Measurements from ENCODE around the gene STK24. TPM values are rescaled to one million over a fixed set of nuclear protein-coding genes. Genes with fewer than 3 reads are reported as not detected.

The STK24 gene
- total RNA-seq, 1 donor from 2014 or later = 19.8 TPM

DNA sequence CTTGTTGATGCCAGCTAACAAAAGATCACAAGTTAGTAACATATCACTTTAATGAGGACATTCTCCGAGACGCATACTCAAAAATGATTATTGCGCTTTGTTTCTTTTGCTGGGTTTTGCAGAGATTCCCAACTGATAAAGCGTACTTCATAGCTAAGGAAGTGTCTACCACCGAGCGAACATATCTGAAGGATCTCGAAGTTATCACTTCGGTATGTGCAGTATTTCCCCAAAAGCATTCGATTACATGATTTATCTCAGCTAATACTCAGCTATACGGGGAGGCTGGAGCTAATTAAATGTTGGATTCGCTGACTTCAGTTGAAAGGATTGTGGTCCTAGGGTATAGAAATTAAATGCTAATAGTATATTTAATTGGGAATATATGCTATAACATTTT is 166.3 kb downstream of the STK24 start:
- H3K4me3 ChIP-seq (ENCODE audit: low read length in 3 of 3) = no peak overlapping the region
- H3K36me3 ChIP-seq (ENCODE audit: control insufficient read depth in 3 of 3, insufficient read depth in 3 of 3, low read length in 3 of 3) = peaks cover 4 to 14% (median 9%) of the 10 kb centered on the region in 3 donors
- no peak overlapping the region for H3K27ac ChIP-seq (ENCODE audit: low read depth, low read length)
- H3K27me3 ChIP-seq (ENCODE audit: control insufficient read depth in 3 of 3, insufficient read depth in 3 of 3, low read length in 3 of 3) = no peaks in the 10 kb centered on the region
- H3K9ac ChIP-seq (ENCODE audit: low read depth in 1 of 3, low read length in 3 of 3) = no peak overlapping the region
- no peaks in the 10 kb centered on the region for H3K4me1 ChIP-seq (ENCODE audit: control insufficient read depth in 3 of 3, insufficient read depth in 3 of 3, low read length in 3 of 3)
- H3K9me3 ChIP-seq (ENCODE audit: control insufficient read depth in 3 of 3, low read length in 3 of 3) = no peaks in the 10 kb centered on the region

DNA sequence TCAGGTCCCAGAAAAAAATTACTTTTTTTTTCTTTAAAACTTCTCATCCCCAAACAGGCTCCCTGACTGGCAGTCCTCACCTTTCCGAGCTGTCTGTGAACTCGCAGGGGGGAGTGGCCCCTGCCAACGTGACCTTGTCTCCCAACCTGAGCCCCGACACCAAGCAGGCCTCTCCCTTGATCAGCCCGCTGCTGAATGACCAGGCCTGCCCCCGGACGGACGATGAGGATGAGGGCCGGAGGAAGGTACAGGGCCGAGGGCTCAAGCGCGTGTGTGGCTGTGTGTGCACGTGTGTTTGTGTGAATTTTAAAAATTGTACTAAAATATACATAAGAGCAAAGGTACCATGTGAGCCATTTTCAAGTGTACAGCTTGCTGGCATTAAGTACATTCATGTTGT is 167.6 kb downstream of the STK24 start:
- peaks cover 4 to 7% (median 4%) of the 10 kb centered on the region in 3 donors for H3K36me3 ChIP-seq (ENCODE audit: control insufficient read depth in 3 of 3, insufficient read depth in 3 of 3, low read length in 3 of 3)
- H3K27ac ChIP-seq (ENCODE audit: low read depth, low read length) = no peak overlapping the region
- no peaks in the 10 kb centered on the region for H3K9me3 ChIP-seq (ENCODE audit: control insufficient read depth in 3 of 3, low read length in 3 of 3)
- no peak overlapping the region for H3K4me3 ChIP-seq (ENCODE audit: low read length in 3 of 3)
- H3K4me1 ChIP-seq (ENCODE audit: control insufficient read depth in 3 of 3, insufficient read depth in 3 of 3, low read length in 3 of 3) = no peaks in the 10 kb centered on the region
- no peak overlapping the region for H3K9ac ChIP-seq (ENCODE audit: low read depth in 1 of 3, low read length in 3 of 3)
- no peaks in the 10 kb centered on the region for H3K27me3 ChIP-seq (ENCODE audit: control insufficient read depth in 3 of 3, insufficient read depth in 3 of 3, low read length in 3 of 3)

DNA sequence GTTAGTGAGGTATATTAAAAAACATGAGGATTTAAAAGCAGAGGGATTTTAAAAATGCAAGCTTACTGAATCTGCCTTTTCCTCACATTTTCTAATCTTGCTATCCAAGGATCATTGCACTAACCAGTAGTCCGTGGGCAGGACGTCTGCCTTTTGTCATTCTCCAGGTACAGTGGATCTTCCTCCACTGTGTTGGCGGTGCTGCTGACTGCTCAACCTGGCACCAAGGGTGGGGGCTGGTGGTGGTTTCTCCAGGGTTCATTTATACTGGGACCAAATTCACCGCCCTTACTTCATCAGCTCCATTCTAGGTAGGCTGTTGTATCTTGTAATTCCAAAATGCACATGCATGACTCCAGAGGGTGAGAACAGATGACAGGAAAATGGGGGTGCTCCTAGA is 169.3 kb downstream of the STK24 start:
- Histone ChIP-seq H3K9ac (ENCODE audit: low read depth in 1 of 3, low read length in 3 of 3) (no peak overlapping the region), H3K27me3 (ENCODE audit: control insufficient read depth in 3 of 3, insufficient read depth in 3 of 3, low read length in 3 of 3) (no peaks in the 10 kb centered on the region), H3K27ac (ENCODE audit: low read depth, low read length) (no peak overlapping the region), H3K4me3 (ENCODE audit: low read length in 3 of 3) (no peak overlapping the region), H3K36me3 (ENCODE audit: control insufficient read depth in 3 of 3, insufficient read depth in 3 of 3, low read length in 3 of 3) (peaks cover 4 to 9% (median 4%) of the 10 kb centered on the region in 3 donors), H3K4me1 (ENCODE audit: control insufficient read depth in 3 of 3, insufficient read depth in 3 of 3, low read length in 3 of 3) (no peaks in the 10 kb centered on the region), H3K9me3 (ENCODE audit: control insufficient read depth in 3 of 3, low read length in 3 of 3) (no peaks in the 10 kb centered on the region)

DNA sequence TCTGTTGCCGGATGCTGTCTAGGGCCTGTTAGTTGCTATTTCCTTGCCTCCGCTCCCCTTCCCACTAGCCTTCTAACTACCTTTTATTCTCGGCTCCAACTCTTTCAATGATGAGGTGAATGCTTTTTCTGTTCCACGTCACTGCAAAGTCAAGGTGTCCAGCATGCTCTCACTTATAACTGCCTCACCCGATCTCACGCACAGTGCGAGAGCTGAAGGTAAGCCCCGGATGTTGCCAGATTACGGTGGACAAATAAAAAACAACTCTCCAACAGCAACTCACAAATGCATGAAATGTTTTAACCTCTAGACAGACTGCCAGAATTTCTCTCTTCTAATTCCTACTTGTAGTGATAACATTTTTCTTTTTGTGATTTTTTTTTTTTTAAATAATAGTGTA is 169.9 kb downstream of the STK24 start:
- Histone ChIP-seq H3K27ac (ENCODE audit: low read depth, low read length) (no peak overlapping the region), H3K9ac (ENCODE audit: low read depth in 1 of 3, low read length in 3 of 3) (no peak overlapping the region), H3K4me1 (ENCODE audit: control insufficient read depth in 3 of 3, insufficient read depth in 3 of 3, low read length in 3 of 3) (peaks cover 0 to 3% (median 0%) of the 10 kb centered on the region in 3 donors), H3K9me3 (ENCODE audit: control insufficient read depth in 3 of 3, low read length in 3 of 3) (no peaks in the 10 kb centered on the region), H3K27me3 (ENCODE audit: control insufficient read depth in 3 of 3, insufficient read depth in 3 of 3, low read length in 3 of 3) (no peaks in the 10 kb centered on the region), H3K4me3 (ENCODE audit: low read length in 3 of 3) (no peak overlapping the region), H3K36me3 (ENCODE audit: control insufficient read depth in 3 of 3, insufficient read depth in 3 of 3, low read length in 3 of 3) (peaks cover 4 to 9% (median 4%) of the 10 kb centered on the region in 3 donors)

DNA sequence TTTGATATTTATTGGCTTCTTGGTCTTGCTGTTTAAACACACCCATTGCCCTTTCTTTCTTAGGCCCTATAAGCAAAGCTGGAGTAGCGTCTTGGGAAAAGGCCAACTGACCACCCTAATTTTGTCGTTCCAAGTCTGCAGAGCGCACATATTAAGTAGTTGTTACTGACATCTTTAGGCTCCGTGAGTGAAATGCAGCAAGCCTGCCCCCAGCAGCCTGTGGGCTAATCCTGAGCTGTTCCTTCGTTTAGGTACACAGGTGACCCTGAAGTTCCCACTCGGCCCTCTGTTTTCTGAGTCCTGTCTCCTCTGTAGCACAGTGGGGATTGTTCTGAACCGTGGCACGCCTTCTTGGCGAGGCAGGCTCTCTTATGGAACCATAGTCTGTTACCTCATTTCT is 170.5 kb downstream of the STK24 start:
- no peaks in the 10 kb centered on the region for H3K9me3 ChIP-seq (ENCODE audit: control insufficient read depth in 3 of 3, low read length in 3 of 3)
- no peak overlapping the region for H3K9ac ChIP-seq (ENCODE audit: low read depth in 1 of 3, low read length in 3 of 3)
- H3K27me3 ChIP-seq (ENCODE audit: control insufficient read depth in 3 of 3, insufficient read depth in 3 of 3, low read length in 3 of 3) = no peaks in the 10 kb centered on the region
- H3K36me3 ChIP-seq (ENCODE audit: control insufficient read depth in 3 of 3, insufficient read depth in 3 of 3, low read length in 3 of 3) = peaks cover 4 to 9% (median 4%) of the 10 kb centered on the region in 3 donors
- H3K4me3 ChIP-seq (ENCODE audit: low read length in 3 of 3) = no peak overlapping the region
- peaks cover 0 to 3% (median 0%) of the 10 kb centered on the region in 3 donors for H3K4me1 ChIP-seq (ENCODE audit: control insufficient read depth in 3 of 3, insufficient read depth in 3 of 3, low read length in 3 of 3)
- no peak overlapping the region for H3K27ac ChIP-seq (ENCODE audit: low read depth, low read length)

DNA sequence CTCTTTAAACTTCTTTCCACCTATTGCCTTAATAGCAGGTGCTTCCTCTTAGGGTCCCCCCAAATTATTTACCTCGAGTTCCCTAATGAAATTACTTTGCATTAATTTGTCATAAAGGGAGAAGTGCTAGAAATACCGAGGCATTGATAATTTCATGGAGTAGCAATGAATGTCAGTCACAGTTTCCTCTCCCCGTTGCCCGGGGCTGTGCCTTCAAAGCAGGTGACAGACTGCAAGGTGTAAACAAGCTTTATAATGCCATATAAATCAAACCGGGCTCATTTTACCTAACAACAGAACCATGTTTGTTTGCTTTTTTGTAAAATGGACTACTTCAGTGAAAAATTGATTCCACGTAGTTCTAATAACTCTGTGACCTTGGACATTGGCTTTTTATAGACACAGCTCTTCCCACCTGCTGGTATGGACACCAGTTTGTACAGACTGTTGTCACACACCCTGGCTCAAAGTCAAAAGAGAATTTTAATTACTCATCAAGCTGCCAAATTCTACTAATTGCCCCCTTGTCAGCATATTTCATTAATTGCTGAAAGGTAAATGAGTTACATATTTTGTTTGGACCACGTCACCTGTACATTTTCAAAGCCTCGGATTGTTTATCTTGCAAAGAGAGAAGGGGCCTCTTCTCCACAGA is 171.1 kb downstream of the STK24 start:
- H3K9ac ChIP-seq (ENCODE audit: low read depth in 1 of 3, low read length in 3 of 3) = no peak overlapping the region
- peaks cover 0 to 3% (median 0%) of the 10 kb centered on the region in 3 donors for H3K4me1 ChIP-seq (ENCODE audit: control insufficient read depth in 3 of 3, insufficient read depth in 3 of 3, low read length in 3 of 3)
- no peak overlapping the region for H3K4me3 ChIP-seq (ENCODE audit: low read length in 3 of 3)
- peaks cover 4 to 9% (median 4%) of the 10 kb centered on the region in 3 donors for H3K36me3 ChIP-seq (ENCODE audit: control insufficient read depth in 3 of 3, insufficient read depth in 3 of 3, low read length in 3 of 3)
- H3K27me3 ChIP-seq (ENCODE audit: control insufficient read depth in 3 of 3, insufficient read depth in 3 of 3, low read length in 3 of 3) = no peaks in the 10 kb centered on the region
- no peak overlapping the region for H3K27ac ChIP-seq (ENCODE audit: low read depth, low read length)
- H3K9me3 ChIP-seq (ENCODE audit: control insufficient read depth in 3 of 3, low read length in 3 of 3) = no peaks in the 10 kb centered on the region

DNA sequence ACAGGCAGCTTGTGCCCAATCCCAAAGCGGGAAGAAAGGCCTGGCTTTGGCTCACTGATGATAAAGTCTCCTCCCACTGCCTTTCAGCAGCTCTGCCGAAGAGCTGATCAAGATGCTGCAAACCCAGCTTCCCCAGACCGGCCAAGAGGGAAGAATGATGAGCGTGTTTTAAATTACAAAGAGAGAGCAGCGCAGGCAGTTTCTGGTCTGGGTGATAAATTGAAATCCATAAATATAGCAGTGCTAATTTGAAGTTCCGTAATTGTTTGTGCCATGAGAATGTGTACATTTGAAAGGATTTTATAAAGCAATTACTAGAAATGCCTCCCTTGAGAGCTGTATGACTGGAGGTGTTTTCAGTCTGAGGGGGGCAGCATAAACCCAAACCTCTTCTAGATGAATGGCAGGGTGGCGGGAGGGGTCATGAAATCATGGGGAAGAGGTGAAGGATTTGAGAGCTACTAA is 171.8 kb downstream of the STK24 start:
- H3K4me1 ChIP-seq (ENCODE audit: control insufficient read depth in 3 of 3, insufficient read depth in 3 of 3, low read length in 3 of 3) = peaks cover 0 to 3% (median 0%) of the 10 kb centered on the region in 3 donors
- H3K4me3 ChIP-seq (ENCODE audit: low read length in 3 of 3) = no peak overlapping the region
- H3K27ac ChIP-seq (ENCODE audit: low read depth, low read length) = no peak overlapping the region
- no peaks in the 10 kb centered on the region for H3K9me3 ChIP-seq (ENCODE audit: control insufficient read depth in 3 of 3, low read length in 3 of 3)
- no peaks in the 10 kb centered on the region for H3K27me3 ChIP-seq (ENCODE audit: control insufficient read depth in 3 of 3, insufficient read depth in 3 of 3, low read length in 3 of 3)
- H3K9ac ChIP-seq (ENCODE audit: low read depth in 1 of 3, low read length in 3 of 3) = no peak overlapping the region
- peaks cover 4 to 9% (median 4%) of the 10 kb centered on the region in 3 donors for H3K36me3 ChIP-seq (ENCODE audit: control insufficient read depth in 3 of 3, insufficient read depth in 3 of 3, low read length in 3 of 3)

DNA sequence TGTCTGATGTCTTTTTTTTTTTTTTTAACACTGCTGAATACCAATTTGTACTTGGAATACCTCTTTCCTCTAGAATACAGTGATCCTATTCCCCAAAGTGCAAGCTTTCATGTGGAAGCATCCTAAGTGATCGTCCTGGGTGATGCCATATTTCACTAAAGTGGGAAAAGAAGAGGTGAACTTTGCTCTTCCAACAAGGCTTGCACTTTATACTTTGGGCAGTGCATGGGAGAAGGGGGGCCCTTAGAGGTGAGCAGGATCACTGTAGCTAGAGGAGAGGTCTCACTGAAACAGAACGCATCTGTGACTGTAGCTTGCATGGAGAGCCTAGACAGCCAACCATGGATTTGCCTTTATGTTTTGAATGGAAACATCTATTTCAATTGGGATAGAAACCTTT is 173.8 kb downstream of the STK24 start:
- Histone ChIP-seq H3K9me3 (ENCODE audit: control insufficient read depth in 3 of 3, low read length in 3 of 3) (no peaks in the 10 kb centered on the region), H3K4me1 (ENCODE audit: control insufficient read depth in 3 of 3, insufficient read depth in 3 of 3, low read length in 3 of 3) (peaks cover 0 to 3% (median 0%) of the 10 kb centered on the region in 3 donors), H3K9ac (ENCODE audit: low read depth in 1 of 3, low read length in 3 of 3) (no peak overlapping the region), H3K4me3 (ENCODE audit: low read length in 3 of 3) (no peak overlapping the region), H3K27me3 (ENCODE audit: control insufficient read depth in 3 of 3, insufficient read depth in 3 of 3, low read length in 3 of 3) (no peaks in the 10 kb centered on the region), H3K27ac (ENCODE audit: low read depth, low read length) (no peak overlapping the region), H3K36me3 (ENCODE audit: control insufficient read depth in 3 of 3, insufficient read depth in 3 of 3, low read length in 3 of 3) (peaks cover 0 to 2% (median 0%) of the 10 kb centered on the region in 3 donors)

DNA sequence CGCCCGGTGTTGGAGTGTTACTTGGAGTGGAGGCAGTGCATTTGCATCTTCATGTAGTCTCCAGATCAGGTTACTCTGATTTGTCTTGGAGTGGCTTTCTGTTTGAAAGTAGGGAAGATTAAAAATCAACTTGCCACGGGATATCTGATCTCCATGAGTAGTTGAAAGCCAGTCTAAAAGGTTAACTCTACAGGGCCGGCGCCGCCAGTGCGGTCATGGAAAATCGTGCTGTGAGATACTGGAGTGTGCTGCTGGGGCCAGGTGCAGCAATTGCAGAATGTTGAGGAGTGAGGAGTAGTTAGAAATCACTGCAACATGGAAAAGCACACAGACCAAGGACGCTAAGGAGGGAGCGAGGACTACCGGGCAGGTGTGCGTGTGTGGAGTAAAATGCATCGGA is 175.0 kb downstream of the STK24 start:
- Histone ChIP-seq H3K9me3 (ENCODE audit: control insufficient read depth in 3 of 3, low read length in 3 of 3) (no peaks in the 10 kb centered on the region), H3K9ac (ENCODE audit: low read depth in 1 of 3, low read length in 3 of 3) (no peak overlapping the region), H3K27ac (ENCODE audit: low read depth, low read length) (no peak overlapping the region), H3K4me1 (ENCODE audit: control insufficient read depth in 3 of 3, insufficient read depth in 3 of 3, low read length in 3 of 3) (peaks cover 0 to 3% (median 0%) of the 10 kb centered on the region in 3 donors), H3K27me3 (ENCODE audit: control insufficient read depth in 3 of 3, insufficient read depth in 3 of 3, low read length in 3 of 3) (no peaks in the 10 kb centered on the region), H3K36me3 (ENCODE audit: control insufficient read depth in 3 of 3, insufficient read depth in 3 of 3, low read length in 3 of 3) (peaks cover 0 to 2% (median 0%) of the 10 kb centered on the region in 3 donors), H3K4me3 (ENCODE audit: low read length in 3 of 3) (no peak overlapping the region)

DNA sequence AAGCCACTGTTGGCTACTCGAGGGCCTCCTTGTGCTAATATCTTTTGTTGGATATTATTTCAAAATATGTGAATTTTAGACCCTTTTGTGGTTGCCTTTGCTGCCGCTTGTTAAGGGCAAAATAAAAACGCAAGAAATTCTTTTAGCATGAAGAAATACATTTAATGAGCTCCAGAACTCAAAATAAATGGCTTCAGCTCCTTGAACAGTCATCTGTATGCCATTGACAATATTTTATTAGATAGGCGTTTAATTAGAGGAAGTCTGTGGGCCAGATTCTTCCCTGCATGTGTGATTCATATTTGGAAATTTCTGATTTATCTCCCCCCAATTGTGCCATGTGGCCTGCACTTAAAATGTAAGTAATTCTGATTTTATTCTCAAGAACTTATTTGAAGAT is 177.2 kb downstream of the STK24 start:
- Histone ChIP-seq H3K9me3 (ENCODE audit: control insufficient read depth in 3 of 3, low read length in 3 of 3) (no peaks in the 10 kb centered on the region), H3K36me3 (ENCODE audit: control insufficient read depth in 3 of 3, insufficient read depth in 3 of 3, low read length in 3 of 3) (peaks cover 0 to 2% (median 0%) of the 10 kb centered on the region in 3 donors), H3K9ac (ENCODE audit: low read depth in 1 of 3, low read length in 3 of 3) (no peak overlapping the region), H3K27ac (ENCODE audit: low read depth, low read length) (no peak overlapping the region), H3K27me3 (ENCODE audit: control insufficient read depth in 3 of 3, insufficient read depth in 3 of 3, low read length in 3 of 3) (no peaks in the 10 kb centered on the region), H3K4me3 (ENCODE audit: low read length in 3 of 3) (no peak overlapping the region), H3K4me1 (ENCODE audit: control insufficient read depth in 3 of 3, insufficient read depth in 3 of 3, low read length in 3 of 3) (peaks cover 0 to 3% (median 0%) of the 10 kb centered on the region in 3 donors)
